NCI-H2171 treated with DMSO at 0.1 percent for 48 hours (cell line): Measurements from ENCODE around the gene EDNRA.

Source experiments
- DNase-seq: peaks from one replicate; lab custom pipeline; 2025; lab: John Stamatoyannopoulos, UW

Gene EDNRA

GRCh38 chr4:147542229-147542990, 61.5 kb downstream of the EDNRA start:
- no peak for DNase-seq

DNA sequence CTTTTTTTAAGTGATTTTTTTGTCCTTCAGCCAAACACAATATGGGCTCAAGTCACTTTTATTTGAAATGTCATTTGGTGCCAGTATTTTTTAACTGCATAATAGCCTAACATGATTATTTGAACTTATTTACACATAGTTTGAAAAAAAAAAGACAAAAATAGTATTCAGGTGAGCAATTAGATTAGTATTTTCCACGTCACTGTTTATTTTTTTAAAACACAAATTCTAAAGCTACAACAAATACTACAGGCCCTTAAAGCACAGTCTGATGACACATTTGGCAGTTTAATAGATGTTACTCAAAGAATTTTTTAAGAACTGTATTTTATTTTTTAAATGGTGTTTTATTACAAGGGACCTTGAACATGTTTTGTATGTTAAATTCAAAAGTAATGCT, 62.1 kb downstream of the EDNRA start:
- no peak for DNase-seq

DNA sequence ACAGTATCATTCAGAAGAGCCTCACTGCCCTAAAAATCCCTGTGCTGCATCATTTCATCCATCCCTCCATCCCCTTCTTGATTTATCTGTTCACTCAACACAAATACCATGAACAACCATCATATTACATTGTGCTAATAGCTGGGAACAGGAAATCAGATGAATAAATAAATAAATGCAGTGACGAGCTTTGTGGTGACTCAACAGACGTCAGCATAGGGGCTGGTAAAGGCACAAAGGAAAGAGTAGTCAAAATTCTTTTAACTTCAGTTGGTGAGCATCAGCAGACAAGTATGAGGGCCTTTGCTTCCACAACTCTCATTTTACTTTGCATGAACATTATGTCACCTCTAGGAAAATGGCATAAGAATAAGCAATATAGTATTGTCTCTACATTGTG, 65.5 kb downstream of the EDNRA start:
- no peak for DNase-seq

DNA sequence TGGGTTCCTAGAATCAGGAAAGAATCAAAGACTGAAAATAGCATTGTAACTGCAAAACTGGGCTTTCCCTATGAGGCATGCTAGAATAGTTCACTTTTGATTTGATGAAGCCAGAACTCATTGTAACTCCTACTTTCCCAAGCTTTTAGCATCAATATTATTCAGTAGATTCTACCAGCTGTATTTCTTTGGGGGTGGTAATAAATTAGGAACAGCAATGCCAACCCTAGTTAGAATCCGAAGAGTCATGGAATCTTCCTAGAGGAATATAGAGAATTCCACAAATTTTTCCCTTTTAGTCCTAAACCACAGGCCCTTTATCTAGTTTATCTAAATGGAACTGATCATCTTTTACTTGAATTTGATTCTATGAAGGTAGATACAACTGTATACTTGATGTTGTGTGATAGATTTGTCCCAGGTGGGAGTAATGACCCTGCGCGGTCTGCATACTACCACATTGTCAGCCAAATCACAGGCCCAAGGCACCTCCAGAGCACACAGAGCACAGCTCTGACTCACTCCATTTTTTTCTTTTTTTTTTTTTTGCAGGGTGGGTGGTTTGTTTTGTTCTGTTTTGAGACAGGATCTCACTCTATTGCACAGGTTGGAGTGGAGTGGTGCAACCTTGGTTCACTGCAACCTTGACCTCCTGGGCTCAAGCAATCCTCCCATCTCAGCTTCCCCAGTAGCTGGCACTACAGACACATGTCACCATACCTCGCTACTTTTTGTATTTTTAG, 66.6 kb downstream of the EDNRA start:
- DNase-seq: no peak

DNA sequence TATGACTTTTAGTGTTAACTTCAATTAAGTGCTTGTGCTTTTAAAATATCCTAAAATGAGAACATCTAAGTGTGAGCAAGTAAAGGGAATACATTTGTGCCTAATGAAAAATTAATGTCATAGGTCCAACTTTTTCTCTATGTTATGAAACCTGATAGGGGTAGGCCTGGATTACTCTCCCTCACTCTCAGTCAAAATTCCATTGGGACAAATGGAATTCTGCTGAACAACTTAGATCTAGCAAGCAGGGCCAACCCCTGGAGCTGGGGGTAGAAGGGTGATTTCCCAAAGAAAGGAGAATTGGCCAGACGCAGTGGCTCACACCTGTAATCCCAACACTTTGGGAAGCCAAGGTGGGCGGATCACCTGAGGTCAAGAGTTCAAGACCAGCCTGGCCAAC, 67.4 kb downstream of the EDNRA start:
- DNase-seq: no peak

DNA sequence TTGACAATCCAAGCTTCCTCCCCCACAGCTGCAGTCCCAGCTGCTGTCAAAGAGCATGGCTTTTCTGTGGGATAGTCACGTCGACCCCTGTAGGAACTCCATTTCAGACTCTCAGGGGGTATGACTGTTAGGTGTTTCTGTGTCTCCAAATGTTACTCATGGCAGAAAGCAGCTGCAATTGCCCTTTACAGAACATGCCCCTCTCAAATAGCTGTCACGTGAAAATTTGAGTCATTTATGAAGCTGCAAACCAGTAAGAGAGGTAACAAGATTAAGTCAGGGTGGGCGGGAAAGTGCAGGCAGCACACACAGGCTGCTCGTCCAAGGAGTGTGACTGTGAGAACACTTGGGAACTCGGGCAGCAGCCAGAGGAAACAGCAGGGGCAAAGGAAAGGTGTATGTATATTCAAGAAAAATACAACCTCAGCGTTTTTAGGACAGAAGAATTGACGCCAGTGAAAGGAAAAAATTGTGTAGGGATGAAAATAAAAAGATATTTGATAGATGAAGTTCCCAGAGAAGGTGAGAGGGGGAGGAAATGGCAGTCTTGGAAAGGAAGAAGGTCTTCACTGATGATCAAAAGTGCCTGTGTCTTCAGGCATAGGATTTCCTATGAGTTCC, 69.8 kb downstream of the EDNRA start:
- no peak for DNase-seq

DNA sequence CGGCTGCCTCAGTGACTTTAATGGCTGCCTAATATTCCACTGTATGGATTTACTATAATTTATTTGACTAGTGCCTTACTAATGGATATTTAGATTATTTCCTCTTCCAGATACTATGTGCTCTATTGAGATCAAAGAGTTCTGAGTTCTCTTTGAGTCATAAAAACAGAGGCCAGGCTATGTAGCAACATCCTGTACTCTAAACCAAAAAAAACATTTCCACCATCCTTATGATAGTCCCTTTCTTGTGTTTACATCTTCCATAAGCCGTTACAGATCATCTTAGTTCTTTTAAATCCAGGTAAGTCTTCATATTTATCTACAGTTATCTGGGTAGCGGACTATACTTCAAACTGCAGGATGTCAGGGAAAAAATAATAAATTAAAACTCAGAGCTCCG, 79.7 kb downstream of the EDNRA start:
- DNase-seq: no peak

DNA sequence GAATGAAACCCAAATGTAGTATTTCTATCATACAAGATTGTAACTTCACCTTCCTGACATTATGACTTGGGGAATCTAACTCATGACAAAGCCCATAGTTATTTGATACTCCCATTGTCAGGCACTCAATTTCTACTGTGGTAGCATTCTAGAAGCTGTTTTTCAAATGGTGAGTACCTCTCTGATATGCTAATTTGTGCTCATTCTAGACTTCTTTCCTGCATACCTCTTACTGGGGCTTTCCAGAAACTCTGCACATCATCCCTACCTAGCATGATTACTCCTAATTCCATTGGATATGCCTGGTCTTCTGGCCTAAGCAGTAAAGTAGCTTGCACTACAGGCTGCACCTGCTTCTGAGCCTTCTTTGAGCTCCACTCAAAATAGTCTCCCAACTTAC, 85.9 kb downstream of the EDNRA start:
- no peak for DNase-seq

GRCh38 chr4:147567276-147567675, 86.4 kb downstream of the EDNRA start:
- DNase-seq: no peak

DNA sequence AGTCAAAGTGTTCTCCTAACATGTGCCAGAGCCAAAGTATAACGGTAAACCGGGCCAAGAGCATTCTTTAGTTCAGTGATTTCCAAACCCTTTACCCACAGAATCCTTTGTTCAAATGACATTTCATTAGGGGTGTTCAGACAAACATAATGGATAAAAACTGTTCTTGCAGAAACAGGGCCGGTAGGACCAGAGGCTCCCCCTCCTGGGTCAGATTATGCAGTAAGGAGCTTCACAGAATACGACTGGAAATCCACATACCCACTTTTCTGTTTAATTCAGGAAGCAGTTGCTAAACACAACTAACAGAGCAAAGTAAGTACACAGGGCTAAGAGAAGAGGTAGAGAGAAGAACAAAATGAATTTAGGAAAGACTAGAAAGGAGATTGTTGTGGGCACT, 89.7 kb downstream of the EDNRA start:
- no peak for DNase-seq

GRCh38 chr4:147571036-147571770, 90.3 kb downstream of the EDNRA start:
- no peak for DNase-seq

DNA sequence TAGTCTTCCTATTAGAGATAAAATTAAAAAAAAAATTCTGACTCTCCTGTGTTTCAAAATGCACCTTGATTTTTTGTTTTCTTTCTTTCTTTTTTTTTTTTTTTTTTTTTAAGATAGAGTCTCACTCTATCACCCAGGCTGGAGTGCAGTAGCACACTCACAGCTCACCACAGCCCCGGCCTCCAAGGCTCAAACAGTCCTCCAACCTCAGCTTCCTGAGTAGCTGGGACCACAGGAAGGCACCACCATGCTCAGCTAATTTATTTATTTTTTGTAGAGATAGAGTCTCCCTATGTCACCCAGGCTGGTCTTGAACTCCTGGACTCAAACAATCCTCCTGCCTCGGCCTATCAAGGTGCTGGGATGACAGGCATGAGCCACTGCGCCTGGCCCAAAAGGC, 95.2 kb downstream of the EDNRA start:
- DNase-seq: no peak

DNA sequence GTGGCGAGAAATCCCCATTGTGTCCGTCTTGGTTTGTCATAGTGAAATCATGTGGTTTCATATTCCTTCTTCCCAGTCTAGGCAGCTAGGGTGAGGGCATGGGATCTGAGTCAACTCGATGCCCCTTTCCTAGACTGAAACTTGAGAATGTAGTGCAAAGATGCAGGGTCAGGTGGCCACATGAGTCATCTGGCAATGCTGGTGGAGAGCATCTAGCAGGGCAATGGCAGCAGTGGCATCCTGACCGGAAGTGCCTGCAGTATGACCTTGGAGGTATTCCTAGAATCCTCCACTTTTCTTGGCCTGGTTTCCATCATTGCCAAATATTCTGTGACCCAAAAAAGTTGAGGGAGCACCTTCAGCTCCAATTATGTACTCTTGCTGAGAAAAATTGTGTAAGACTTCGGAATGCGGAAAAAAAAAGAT, 97.2 kb downstream of the EDNRA start:
- DNase-seq: no peak

DNA sequence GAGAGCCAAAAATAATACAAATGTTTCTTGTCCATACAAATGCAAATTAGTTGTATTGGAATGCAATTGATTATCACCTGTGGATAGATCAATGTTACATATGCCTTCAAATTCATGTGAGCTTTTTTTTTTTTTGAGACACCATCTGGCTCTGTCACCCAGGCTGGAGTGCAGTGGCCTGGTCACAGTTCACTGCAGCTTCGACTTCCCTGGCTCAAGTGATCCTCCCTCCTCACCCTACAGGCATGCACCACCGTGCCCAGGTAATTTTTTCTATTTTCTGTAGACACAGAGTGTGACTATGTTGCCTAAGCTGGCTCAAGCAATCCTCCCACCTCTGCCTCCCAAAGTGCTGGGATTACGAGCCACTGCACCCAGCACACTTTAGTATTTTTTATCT, 97.7 kb downstream of the EDNRA start:
- DNase-seq: no peak

- DNase-seq: no peak
Measured at GRCh38 chr4:147580396-147580795, 99.5 kb downstream of the EDNRA start.

- DNase-seq: no peak
Measured at GRCh38 chr4:147581606-147582350, 100.9 kb downstream of the EDNRA start.

GRCh38 chr4:147582386-147583060, 101.6 kb downstream of the EDNRA start:
- no peak for DNase-seq

- no peak for DNase-seq
Measured at GRCh38 chr4:147583876-147584275, 103.0 kb downstream of the EDNRA start.

- no peak for DNase-seq
Measured at GRCh38 chr4:147586032-147586431, 105.1 kb downstream of the EDNRA start.

GRCh38 chr4:147586637-147587036, 105.7 kb downstream of the EDNRA start:
- DNase-seq: no peak

GRCh38 chr4:147587041-147587440, 106.1 kb downstream of the EDNRA start:
- no peak for DNase-seq
